ENCODE data around the gene KRT78.

Gene KRT78

GRCh38 chr12:52838609-52839435, 10.0 kb downstream of the KRT78 start:
- no peak for DNase-seq (ENCODE audit: low read depth)

GRCh38 chr12:52837781-52838608, 10.8 kb downstream of the KRT78 start:
- DNase-seq (ENCODE audit: low read depth) = no peak

- DNase-seq (ENCODE audit: low read depth) = no peak
These were observed 11.4 kb downstream of the KRT78 start for GRCh38 chr12:52837413-52837741.

- DNase-seq (ENCODE audit: low read depth) = no peak
These were observed 12.0 kb downstream of the KRT78 start for GRCh38 chr12:52836491-52837412.

GRCh38 chr12:52836042-52836466, 12.7 kb downstream of the KRT78 start:
- DNase-seq (ENCODE audit: low read depth) = no peak

- no peak for DNase-seq (ENCODE audit: low read depth)
These were observed 13.3 kb downstream of the KRT78 start for GRCh38 chr12:52835271-52836041.

GRCh38 chr12:52834727-52835001, 14.1 kb downstream of the KRT78 start:
- DNase-seq (ENCODE audit: low read depth) = no peak

- DNase-seq (ENCODE audit: low read depth) = no peak
These were observed 14.7 kb downstream of the KRT78 start, which contains the start of gene KRT79 for GRCh38 chr12:52833922-52834726. Gene KRT79, minus strand, starts transcription at chr12:52834311. Its CDS starts 51 bp downstream, at chr12:52834260.

- DNase-seq (ENCODE audit: low read depth) = no peak
These were observed 15.5 kb downstream of the KRT78 start for GRCh38 chr12:52832985-52833905.

GRCh38 chr12:52832451-52832850, 16.3 kb downstream of the KRT78 start:
- DNase-seq (ENCODE audit: low read depth) = no peak

GRCh38 chr12:52831251-52831650, 17.5 kb downstream of the KRT78 start:
- DNase-seq (ENCODE audit: low read depth) = no peak

- DNase-seq (ENCODE audit: low read depth) = no peak
These were observed 18.6 kb downstream of the KRT78 start for GRCh38 chr12:52829986-52830770.

GRCh38 chr12:52828591-52829021, 20.2 kb downstream of the KRT78 start:
- DNase-seq (ENCODE audit: low read depth) = no peak

GRCh38 chr12:52828156-52828555, 20.6 kb downstream of the KRT78 start:
- no peak for DNase-seq (ENCODE audit: low read depth)

- no peak for DNase-seq (ENCODE audit: low read depth)
These were observed 21.2 kb downstream of the KRT78 start for GRCh38 chr12:52827499-52828090.

GRCh38 chr12:52826611-52827498, 21.9 kb downstream of the KRT78 start:
- no peak for DNase-seq (ENCODE audit: low read depth)

GRCh38 chr12:52825961-52826360, 22.8 kb downstream of the KRT78 start:
- no peak for DNase-seq (ENCODE audit: low read depth)

Data from T-helper 22 cell (primary cell).